GM19025 (cell line): ENCODE data around the gene PGC.

Experiments used
- ATAC-seq: cut with Tn5 transposase; IDR thresholded peaks from one replicate; pipeline ENCODE4 v1.9.1; 2021; ENCODE audit warnings: mild to moderate bottlenecking, low read depth, moderate library complexity; ENCODE audit not compliant: unreplicated experiment

PGC gene

DNA sequence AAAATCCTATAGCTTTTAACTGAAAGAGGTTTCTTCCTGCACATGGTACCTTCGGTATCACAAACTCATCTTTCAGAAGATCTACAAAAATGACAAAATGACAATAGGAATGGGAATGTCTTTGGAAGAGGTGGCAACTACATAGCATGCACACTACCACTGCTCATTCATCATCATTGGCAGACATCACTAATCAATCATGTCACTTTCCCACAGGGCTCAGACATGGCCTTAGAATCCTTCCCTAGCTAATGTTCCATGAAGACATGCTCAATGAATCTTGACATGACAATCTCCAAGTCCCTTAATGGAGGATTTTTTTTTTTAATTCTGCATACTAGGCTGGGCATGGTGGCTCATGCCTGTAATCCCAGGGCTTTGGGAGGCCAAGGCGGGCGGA is 3.2 kb upstream of the PGC start:
- ATAC-seq: no peak

DNA sequence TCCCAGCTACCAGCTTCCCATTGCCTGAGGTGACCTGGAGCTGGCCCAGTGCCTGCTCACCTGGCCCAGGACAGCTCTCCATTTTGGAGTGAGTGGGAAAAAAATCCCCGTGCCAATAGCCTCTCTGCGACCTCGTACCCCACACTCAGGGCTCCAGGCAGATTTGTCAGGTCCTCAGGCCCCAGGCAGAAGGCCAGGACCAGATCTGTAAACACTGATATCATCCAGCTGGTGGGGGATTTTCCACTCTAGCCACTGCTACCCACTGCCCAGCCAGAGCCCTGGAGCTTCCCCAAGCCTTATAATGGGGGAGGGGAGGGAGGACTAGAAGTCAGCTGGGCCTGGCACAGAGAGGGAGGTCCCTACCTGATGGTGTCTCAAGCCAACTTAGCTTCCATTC is 1.3 kb upstream of the PGC start:
- no peak for ATAC-seq

DNA sequence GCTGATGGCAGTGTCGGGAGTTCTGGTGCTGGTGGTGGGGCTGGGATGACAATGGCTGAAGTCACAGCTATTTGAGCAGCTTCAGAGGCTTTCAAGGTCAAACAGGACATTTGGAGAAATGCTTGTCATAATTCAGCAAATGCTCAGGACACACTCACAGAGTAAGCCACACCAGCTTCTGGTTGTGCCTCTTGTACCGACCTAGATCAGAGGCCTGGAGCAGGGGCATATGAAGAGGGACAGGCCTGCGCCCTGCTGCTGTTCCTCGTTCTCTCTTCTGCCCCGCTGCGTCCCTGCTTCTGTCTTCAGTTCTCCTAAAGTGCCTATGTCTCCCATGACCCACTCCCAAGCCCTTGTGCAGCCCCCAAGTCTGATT is 893 bp upstream of the PGC start:
- no peak for ATAC-seq

DNA sequence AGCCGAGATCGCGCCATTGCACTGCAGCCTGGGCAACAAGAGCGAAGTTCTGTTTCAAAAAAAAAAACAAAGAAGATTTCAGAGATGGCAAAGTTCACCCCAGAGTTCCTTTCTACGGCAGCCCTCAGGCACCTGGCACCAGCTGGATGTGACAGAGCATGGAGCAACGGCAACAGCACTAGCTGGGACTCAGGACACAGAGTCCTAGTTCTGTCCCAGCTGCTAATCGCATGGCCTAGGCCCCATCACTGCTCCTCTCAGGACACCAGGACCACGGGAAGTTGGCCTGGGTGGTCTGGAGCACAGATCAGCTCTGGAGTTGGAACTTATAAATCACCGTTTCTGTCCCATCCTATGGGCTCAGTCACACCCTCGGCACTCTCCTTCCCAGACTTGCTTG is 1.1 kb downstream of the PGC start:
- ATAC-seq: no peak

DNA sequence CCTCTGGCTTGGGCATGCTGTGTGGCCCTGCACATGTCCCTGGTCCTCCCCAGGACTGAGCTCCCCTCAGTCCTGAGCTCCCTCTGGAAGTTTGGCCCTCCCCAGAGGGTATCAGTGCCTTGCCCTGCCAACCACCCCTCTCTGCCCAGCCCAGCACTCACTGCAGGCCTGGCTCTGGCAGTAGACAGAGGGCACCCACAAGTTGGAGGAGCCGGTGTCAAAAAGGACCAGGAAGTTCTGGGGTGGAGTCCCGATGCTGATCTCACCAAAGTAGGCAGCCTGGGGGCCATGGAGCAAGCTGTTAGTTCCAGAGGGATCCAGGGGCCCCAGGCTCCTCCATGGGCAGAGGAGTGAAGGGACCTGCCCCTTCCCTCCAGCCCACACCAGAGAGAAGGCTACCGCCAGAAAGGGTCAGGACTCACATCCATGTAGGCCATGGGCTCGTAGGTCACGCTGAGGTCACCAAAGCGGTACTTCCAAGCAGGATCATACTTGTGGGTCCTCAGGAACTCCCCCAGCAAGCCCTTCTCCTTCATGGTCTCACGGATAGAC is 2.9 kb downstream of the PGC start:
- no peak for ATAC-seq

DNA sequence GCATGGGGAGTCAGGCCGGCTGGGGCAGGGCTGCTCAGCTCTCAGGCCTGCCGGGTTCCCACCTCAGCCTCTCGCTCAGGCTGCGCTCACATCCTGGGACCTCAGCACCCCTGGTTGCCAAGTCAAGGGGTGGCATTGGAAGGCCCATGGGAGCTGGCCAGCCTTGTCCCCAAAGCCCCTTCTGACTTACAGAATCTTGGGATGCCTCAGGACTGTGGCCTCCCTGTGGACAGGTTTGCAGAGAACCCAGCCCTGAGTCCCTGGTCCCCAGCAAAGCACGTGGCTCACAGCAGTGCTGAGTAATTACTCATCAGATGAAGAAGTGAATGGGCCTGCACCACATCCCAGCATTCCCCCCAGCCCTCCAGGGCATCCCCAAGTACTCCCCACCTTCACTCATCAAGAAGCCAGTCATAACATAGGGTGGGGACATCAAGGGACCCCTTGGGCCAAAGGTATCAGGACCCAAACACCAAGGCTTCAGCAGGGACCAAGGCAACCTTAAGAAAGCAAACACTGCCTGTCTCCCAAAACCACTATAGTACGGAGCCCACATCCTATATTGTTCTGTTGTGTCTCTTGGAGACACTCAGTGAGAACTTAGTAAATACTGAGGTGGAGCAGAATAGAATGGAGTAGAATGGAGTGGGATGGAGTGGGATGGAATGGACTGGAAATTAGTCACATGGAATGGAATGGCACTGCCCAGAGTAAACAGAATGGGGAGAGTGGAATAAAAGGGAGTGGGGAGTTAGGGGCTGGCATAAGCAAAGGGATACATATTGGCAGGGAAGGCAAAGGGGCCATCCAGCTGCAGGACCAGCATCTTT is 3.6 kb downstream of the PGC start:
- ATAC-seq: no peak

DNA sequence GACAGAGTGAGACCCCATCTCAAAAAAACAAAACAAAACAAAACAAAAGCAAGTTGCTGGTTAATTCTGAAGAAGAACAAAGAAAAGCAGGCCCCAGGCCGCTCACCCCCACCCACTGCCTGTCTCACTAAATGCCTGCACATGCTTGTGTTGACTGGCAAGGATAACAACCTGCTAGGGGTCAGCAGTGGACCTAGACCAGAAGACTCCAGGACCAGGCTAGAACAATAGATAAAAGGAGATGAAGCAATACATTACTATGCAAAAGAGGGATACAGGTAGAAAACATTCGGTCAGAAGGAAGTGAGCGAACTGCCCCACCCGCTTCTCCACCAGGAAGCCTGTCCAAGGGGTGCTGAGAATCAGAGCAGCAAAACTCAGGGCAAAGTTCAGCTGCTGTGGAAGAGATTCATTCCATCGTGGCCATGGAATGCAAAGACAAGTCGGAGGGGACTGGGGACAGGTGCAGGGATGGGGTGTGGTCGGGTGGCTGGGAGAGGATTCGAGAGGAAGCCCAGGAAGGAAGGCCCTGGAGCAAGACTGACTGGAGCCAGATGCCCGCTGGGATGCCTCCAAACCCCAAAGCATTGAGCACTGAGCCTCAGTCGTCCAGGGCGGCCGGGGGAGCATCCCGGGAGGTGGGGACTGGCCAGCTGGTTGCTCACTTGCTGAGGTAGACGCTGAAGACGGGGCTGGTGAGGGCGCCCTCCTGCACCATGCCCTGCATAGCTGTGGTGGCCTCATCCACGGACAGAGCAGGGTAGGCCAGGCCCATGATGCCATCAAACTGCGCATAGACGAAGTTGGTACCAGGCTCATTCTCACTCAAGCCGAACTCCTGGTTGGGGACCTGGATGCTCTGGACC is 5.3 kb downstream of the PGC start:
- no peak for ATAC-seq

DNA sequence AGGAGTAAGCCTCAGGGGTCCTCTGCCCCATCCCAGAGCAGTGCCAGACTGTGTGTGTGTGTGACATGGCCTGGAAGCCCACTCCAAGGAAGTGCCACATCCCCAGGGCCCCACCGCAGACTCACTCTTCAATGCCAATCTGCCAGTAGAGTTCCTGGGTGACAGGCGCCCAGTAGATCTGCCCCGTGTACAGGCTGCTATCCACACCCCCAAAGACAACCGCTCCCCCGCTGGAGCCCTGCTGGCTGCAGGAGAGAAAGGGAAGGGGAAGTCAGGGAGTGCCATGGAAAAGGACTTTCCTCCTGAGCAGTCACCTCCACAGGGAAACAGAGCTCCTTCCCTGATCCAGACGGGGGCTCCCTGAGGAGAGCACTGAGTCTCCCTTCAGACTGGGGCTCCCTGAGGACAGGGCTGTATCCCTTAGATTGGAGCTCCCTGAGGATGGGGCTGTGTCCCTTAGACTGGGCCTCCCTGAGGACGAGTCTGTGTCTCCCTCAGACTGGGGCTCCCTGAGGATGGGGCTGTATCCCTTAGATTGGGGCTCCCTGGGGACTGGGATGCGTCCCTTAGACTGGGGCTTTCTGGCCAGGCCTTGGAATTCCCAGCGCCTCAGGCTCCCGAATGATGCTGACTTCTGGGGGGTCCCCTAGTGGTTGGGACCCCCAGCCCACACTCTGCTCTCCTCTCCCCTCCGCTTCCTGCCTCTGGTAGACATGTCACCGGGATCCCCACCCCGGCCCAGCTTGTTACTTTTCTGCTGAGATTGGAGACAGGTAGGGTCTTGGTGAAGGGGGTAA is 6.6 kb downstream of the PGC start:
- ATAC-seq: no peak

DNA sequence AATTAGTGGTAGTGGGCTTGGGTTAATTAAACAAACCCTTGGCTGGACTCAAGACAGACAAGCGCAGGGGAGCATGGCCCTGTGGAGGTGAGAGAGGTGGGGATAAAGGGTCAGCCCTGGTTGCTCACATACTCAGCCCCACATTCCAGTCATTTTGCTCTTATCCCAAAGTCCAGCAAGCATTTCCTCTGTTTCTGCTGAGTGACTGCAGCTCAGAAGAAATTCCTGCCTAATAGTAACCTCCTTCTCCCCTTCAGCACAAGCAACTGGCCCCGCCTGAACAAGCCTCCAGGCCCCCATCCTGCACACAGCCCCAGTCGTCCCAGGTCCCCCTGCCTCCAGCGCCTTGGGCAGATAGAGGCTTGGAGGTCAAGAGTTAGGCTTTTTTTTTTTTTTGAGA is 8.2 kb downstream of the PGC start:
- no peak for ATAC-seq

DNA sequence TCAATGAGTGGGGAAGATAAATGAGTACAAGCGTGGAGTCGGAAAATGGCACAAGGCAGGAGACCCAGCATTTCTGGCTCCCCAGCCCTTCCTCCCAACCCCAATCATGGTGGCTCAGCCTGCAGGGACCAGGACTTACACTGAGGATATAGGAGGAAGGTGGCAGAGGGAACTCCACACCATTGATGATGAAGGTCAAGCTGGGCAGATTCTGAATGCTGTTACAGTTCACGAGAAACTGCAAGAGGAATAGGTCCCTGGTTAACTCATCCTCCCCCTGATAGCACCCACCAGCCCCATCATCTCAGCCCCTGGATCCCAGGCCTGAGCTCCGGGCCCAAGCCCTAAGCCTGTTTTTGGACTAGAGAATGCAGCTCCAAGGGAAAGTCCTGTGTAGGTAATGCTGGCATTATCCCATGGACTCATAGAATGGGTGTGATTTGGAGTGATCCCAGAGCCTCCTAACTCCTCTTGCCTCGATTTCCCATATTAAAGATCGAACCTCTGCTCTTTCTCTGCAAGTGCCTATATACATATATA is 9.5 kb downstream of the PGC start:
- ATAC-seq: no peak

DNA sequence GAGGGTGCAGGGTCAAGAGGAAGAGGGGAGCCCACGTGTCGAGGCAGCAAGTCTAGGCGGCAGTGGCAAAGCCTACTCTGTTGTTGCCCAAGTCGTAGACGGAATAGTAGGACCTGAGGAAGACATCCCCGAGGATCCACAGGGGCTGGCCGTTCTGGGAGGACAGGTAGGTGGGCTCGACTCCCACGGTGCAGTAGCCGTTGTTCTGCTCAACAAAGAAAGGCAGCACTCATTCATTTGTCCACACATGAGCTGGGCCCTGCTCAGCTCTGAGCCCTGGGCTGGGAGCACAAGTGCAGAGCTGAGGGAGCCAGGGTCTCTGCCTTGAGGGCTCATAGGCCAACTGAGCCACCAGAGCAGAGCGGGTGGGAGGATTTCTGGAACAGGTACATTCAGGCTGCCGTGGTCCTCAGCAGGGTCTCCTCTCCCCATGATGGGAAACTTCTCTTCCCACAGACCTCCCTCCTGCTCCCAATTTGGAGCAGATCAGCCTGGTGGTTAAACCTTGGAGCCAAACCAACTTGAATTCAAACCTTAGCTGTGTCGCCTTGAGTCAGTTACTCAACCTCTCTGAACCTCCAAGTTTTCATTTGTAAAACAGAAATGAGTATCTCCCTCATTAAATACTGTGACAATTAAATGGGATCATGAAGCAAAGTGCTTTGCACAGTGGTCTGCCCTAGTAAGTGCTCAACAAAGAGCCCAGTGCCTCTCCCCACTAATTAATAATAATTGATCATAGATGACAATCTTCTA is 10.2 kb downstream of the PGC start:
- no peak for ATAC-seq

DNA sequence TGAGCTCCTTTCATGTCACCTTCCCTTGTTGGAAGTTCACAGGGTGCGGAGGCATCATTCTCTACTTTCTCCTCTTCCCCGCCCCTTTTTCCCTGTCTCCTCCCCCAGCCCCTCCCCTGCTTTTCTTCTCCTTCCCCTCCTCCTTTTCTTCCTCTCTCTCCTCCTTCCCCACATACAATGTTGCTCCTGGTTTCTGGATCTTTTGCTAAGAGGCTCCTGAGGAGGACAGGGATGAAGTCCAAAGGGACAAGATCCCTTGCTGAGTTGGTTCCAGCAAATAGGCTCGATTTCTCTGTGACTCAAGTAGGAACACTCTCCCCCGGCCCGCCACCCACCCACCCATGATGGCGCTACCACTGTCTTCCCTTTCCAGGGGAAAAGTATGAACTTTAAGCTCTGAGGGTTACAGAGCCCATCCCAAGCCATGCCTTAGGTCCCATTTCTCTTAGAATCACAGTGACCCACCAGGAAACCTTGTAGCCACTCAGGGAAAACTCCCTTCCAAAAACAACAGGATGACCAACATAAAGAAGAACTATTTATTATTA is 10.9 kb downstream of the PGC start:
- no peak for ATAC-seq

DNA sequence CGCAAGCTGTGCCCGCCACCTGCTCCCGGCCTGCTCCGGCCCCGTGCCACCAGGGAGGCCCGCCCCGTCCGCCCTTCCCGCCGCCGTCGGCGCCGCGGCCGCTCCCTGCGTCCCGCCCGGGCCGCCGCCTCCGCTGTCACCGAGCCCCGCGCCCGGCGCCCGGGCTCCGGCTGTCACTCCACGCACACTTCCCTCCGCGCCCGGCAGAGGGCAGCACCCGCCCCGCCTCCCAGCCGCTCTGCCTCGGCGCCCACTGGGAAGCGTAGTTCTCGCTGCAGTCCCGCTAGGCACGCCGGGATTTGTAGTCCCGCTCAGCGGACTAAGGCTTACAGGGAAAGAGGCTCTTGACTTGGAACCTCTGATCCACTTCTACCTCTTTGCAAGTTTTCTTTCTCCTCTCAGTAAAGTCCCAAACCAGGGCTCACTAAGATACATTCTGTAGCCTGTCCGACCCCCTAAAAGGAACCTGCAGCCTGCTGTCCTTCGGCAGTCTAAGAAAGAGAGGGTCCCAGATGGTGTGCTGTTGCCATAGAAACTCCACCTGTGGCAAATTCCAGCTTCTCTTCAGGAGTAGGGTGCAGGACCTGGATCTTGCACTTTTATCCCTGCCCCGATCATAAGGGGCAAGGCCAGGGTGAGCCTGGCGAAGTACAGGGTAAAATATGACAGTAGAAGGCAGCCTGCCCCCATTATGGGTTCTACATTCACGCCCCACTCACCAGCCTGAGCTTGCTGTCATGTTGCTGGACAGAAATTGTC is 11.6 kb downstream of the PGC start, which contains the start of gene TFEB:
TSS of gene TFEB (minus strand) at position 182 of the 759 bp plus-strand sequence. CDS start 44,395 bp downstream, outside the sequence.
- ATAC-seq: peak; percentile 35

DNA sequence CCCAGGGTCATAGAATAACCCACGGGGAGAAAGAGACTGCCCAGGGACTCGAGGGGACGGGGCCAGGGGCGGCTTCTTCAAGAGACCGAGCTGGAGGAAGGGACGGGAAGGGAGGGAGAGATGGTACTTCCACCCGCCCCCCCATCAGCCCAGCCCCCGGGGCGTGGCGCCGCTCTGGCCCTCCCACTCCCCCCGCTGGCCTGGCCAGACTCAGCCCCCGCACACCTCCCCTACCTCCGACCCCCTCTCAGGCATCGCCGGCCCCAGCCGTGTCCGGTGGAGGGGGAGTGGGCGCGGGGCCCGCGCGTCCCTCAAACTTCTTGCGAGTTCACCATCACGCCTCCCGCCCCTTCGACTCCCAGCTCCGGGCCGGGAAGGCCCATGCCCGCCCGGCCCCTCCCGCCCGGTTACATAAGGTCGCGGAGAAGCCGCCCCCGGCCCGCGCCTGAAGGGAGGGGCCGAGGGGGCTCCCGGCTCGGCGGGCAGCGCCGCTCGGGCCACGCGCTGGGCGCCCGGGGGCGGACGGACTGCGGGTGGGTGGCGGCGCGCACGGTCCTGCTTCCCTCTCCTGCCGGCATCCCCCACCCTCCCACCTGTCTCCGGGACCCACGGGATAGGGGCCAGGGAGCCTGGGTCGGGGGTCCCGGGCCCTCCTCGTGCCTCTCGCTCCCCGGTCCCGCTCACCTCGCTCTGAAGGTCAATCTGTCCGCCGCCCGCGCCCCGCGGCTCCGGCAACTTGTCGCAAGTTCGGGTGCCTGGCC is 12.4 kb downstream of the PGC start:
- peak; percentile 14 for ATAC-seq

DNA sequence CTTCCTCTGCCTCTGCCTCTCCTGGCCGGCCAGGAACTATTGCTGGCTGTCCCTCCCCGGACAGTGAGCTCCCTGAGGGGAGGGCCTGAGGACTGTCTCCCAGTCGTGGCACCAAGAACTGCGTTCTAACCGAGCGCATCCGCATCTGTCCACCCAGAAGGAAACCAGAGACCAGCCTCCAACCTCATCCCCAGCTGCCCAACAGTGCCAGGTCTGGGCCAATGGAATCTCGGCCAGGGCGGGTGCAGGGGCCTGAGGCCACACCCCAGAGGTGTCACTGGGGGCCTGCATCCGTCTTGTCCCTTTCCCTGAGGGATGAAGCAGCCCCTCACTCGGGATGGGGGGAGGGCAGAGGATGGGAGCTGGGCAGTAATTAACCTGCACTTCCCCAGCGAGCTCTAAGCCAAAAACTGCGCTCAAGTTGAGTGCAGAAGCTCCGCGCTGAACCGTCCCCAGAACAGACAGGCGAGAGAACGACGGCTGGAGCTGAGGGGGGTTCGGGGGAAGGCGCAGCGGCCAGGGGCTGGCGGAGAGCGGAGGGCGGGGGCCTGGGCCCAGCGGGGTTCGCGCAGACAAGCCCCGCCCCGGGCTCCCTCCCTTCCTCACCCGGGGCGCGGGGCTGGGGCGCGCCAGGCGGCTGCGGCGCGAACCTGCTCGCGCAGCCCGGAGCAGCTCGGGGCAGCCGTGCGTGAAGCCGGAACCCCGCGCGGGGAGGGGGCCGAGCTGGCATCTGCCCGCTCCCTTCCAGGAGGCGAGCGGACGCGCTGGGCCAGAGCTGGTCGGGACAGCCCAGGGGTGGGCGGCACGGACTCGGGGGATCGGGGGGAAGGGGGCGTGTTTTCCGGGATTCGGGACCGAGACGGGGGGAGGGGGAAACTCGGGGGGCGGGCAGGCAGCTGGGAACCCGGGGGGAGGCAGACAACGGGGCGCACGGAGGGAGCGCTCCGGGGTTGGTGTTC is 13.2 kb downstream of the PGC start:
- peak; percentile 36 for ATAC-seq

DNA sequence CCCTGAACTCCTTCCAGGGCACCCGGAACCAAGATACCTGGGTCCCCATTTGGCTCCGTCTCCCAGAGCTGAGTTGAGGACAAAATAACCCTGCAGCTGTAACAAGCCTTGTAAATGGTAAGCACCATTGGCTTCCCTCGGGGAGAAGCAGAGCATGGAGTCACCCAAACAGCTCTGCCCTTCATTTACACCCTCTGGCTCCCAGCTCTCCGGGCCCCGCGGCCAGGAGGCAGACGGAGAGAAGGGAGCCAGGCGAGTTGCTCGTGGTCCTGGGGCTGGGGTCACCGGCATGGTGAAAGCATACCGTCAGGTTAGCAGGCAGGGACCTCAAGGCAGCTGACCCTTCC is 13.9 kb downstream of the PGC start:
- no peak for ATAC-seq
